ENCODE measurements around the gene DUSP8.

The DUSP8 gene

DNA sequence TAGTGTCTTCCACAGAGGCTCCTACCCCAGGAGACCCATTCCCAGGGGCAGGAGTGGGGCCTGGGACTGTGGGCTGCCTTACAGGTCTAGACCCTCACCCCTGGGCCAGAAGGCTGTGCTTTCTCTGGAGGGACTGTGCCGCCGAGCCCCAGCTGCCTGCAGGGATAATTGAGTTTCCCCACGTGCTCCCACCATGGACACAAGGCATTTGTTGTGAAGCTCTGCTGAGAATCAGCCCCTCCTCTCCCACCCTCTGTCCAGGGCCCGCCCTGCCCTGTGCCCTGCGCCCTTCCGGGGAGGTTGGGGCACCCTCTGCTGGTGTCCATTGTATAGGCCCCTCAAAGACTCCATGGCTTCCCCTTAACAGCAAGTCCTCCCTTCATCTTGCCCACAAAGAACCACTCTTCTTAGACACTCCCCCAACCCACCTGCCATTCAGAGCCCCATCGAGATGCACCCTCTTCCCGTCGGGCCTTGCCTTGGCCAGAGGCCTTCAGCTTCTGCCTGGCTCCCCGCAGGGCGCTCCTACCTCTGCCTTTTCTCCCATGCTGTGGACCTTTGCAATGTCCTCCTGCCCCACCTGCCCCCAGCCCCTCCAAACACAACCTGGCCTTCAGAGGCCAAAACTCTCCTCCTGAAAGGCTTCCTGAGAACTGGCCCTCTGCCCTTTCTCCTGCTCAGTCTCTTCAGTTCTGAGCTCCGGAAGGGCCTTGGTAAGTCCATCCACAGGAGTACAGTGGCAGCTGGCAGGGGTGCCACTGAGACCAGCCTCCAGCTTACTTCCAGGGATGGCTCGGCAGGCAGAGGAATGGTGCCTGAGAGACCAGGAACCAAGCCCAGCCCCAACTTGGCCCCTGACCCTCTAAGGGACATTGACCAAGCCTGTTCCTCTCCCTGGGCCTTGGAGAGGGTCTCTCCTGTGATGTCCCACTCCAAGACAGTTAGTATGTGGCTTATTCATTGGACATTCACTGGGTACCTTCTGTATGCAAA, 22.4 kb downstream of the DUSP8 start:
- no peak for DNase-seq

DNA sequence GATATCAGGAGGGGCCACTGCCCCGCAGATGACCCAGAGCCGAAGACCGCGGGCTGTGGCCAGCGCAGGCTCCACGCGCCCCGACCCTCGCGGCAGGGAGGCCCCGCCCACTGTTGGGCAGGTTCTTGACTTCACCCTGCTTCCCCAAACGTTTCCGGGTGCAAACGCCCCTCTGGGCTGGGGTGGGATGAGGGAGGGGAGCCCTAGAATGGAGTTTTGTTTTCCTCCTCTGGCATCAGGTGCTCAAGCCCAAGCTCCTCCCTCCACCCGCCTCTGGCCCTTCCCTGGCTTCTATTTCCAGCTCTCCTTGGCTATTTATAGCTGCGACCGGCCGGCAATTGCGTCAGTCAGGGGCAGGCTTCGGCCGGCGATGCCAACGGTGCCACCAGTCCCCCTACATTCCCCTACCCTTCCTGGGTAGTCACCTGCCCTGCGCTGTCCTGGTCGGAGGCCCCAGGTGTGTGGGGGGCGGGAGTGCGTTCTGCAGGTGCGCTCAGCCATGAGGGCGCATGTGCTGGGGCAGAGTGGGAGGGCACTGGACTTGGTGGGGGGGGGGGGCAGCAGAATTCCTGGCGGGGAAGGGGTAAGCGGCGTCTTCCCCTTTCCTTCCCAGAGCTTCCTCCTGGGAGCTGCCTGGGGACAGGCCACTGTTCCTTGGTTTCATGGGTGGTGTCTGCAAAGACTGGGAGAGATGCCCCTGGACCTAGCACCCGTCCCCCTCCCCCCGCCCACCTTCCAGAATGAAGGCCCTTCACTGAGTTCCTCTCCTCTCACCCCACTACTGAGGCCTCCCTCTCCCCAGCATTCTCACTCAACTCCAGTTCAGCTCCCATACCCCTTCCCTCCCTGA, 23.6 kb downstream of the DUSP8 start:
- DNase-seq, result peak; percentile 9

DNA sequence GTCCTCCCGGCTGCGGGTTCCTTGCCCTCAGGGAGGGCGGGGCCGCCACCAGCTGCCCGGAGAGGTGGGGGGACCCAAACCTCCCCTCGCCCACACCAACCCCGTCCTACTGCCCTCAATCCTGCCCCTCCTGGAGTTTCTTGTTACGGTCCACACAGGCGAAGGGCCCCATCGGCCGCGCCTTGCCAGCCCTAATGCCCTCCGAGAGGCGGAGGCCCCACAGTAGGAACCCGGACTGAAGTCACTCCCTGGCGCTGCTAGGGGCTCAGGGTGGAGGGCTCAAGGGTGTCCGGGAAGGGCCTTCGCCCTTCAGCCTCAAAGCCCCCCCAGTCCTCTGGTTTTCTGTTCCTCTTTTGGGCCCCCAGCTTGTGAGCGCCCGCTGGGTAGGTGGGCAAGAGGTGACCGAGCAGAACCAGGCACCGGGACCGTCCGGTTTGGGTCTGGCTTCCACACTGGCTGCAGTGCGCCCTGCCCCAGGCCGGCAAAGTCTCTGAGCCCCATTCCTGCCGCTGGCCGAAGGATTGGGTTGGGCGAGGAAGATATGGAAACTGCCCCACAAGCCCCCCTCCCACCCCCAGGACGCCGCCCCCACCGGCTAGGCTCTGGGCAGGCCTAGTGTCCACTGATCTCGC, 24.5 kb downstream of the DUSP8 start:
- DNase-seq, result no peak

DNA sequence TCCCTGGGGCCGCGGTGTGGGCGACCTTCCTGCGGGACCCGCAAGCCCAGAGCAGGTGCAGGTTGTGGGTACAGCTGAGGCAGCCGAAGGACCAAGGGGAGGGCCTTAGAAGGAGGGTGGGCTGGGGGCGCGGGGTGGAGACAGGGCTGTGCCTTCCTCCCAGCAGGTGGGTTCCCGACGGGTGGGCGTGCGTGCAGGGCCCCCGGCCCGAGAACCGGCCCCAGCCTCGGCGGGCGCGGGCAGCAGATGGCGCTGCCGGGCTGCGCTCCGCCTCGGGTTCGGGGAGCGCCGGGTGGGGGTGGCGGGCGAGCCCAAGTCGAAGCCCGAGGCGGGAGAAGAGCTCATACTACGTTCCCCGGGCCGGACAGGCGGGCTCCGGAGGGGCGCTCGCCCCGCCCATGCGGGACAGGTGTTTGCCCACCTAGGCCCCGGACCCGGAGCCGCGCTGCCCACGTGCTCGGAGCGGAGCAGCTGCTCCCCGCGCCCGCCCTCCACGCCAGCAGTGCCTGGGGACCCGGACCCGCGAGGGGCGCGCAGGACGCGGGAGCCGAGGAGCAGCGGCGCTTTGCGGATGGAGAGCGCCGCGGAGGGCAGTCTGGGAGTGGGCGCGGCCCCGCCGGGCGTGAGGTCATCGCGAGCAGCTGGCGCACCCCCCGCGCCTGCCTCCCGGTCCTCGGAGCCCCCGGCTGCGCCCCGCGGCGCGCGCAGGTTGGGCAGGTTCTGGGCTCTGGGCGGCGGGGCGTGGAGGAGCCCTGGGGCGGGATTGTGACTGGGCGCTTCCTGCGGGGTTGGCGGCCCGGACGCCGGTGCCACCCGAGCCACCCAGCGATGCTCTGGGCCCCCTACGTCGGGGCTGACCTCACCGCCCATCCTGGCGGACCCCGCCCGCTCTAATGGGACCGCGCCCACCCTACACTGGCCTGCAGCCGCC, 25.3 kb downstream of the DUSP8 start:
- peak; percentile 27 for DNase-seq

DNA sequence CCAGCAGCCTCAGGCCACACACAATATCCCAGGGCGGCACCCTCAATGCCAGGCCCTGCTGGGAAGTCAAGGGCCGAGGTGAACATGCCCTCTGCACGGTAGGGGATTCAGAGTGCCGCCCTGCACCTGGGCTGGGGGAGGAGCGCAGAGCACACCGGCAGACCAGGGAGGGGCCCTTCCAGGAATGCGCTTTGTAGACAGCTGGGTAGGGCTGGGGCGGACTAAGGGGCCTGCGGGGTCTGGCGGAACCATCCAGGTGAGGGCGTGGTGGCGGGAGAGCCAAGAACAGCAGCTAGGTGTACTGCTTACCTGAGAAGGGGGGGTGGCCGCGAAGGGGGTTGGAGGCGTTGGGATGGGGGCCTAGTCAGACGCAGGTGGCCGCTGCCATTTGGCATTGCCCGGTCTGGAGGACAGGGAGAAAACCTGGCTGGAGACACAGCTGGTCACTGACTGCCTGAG, 26.0 kb downstream of the DUSP8 start:
- DNase-seq, result no peak

DNA sequence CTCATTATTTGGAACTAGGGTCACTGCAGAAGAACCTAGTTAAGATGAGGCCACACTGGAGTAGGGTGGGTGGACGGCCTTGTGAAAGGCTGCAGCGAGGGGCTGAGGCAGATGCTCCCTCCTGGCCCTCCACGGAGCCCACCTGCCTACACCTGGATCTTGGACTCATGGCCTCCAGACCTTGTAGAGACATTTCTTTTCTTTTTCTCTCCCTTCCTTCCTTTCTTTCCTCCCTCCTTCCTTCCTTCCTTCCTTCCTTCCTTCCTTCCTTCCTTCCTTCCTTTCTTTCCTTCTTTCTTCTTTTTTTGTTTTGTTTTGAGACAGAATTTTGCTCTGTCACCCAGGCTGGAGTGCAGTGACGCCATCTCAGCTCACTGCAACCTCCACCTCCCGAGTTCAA, 26.6 kb downstream of the DUSP8 start:
- DNase-seq, result no peak

DNA sequence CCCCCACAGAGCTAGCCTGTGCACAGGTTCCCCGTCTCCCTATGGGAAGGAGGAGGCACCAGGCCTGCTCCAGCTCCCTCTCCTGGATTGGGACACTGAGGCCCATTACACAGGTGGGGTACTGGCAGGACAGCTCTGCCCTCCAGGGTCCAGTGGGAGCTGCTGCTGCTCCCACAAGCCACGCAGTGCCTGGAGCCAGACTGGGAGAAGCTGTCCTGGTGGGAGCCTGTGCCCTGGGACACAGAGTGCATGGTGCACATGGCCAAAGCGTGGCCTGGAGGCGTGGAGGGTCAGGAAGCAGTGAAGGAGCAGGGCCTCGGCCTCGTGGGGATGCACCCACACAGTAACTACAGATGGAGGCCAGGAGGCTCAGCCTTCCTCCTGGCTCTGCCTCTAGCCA, 27.5 kb downstream of the DUSP8 start:
- no peak for DNase-seq

DNA sequence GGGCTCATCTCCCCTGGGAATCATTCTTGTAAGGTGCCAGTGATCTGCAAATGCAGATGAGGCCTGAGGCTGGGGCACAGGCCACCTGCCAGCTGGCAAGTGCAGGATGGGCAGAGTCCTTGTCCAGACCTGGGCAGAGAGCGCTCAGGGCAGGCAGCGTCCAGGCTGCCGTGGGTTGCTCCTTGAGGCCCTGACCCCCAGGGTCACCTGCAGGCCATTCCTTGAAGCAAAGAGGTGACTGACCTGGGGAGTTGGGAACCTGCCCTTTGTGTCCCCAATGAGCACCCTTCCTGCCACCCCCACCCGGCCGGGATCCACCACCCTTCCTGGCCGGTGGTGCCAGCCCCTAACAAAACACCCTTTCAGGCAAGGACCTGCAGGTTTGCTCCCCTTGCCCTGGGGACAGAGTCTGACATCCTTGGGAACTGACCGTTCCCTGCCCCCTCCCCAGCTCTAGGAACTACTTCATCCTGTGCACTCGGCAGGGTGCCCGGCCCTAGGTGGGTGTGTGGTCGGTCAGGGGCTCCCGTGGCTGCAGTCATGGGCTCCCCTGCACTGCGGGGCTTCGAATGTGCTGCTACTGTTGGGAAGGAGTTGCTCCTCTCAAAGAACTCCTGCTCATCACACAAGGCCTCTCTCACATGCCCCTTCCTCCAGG, 28.3 kb downstream of the DUSP8 start:
- DNase-seq, result no peak

DNA sequence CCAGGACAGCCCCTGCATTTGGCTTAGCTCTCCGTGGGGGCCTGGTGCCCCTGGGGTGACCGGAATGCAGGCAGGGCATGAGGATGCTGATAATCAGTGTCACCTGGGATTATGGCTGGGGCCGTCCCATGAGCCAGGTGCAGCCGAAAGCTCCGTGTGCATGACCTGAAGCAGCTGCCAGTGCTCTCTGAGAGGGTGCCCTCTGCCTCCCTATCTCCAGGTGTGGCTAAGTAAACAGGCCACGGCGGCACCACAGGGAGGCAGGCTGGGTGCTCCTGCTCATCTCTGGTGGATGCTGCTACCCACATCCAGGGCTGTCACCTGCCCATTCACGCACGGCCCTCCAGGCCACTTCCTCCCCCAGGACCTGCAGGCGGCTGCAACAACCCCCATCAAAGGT, 29.8 kb downstream of the DUSP8 start:
- DNase-seq, result no peak

DNA sequence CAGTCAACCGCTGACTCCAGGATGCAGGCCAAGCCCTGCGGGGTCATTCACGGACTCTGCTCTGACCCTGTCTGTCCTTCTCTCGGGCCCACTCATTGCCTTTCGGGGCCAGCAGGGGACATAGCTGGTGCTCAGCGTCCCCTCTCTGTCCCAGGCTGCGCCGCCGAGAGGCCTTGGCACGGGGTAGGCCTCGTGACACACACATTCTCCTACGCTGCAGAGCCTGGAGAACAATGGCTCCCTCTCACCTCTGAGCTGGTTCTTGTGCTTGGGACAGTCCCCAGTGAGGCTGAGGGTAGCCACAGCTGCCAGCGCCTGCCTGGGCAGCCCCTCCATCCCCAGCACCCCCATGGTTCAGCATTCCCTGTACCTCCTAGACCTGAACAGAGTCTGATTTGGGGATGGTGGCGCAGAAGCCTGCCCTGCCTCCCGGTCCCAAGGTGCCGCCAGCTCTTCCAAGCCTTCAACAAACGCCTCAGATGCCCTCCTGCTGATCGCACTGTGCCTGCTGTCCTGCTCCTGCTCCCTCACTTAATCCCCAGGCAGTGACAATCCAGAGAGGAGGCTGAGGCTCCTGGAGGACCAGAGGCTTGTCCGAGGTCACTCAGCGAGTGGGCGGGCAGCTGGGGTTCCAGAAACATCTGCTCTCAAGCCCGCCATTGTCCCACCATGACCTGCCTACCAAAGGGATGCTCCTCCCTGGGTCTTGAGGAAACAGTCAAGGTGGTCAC, 30.4 kb downstream of the DUSP8 start:
- DNase-seq, result no peak

DNA sequence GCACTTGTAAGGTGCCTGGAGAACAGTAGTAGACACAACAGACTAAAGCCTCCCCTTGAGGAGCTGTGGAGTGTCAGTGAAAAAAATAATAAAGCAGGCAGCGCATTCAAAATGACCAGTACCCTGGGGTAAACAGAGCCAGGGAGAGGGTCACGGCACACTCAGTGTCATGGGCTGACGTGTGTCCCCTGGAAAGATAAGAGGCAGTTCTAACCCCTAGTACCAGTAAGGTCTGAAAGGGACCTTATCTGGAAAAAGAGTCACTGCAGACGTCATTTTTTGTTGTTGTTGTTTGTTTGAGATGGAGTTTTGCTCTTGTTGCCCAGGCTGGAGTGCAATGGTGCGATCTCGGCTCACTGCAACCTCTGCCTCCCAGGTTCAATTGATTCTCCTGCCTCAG, 32.0 kb downstream of the DUSP8 start:
- DNase-seq, result no peak

DNA sequence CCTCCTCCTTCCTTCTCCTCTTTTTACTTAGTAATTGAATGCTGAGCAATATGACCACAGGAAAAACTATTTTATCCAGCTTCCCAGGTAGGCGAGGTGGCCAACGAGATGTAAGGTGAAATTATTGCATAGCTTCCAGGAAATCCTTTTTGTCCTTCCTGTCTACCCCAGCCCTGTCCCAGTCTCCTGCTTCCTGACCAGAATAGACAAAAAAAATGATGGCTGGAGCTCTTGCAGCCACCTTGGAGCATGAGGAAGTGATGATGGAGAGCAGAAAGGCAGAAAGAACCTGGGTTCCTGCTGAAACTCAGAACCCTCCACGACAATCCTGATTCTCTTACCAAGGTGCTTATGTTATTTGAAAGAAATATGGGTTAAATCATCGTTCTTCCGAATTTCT, 33.9 kb downstream of the DUSP8 start:
- DNase-seq, result no peak

DNA sequence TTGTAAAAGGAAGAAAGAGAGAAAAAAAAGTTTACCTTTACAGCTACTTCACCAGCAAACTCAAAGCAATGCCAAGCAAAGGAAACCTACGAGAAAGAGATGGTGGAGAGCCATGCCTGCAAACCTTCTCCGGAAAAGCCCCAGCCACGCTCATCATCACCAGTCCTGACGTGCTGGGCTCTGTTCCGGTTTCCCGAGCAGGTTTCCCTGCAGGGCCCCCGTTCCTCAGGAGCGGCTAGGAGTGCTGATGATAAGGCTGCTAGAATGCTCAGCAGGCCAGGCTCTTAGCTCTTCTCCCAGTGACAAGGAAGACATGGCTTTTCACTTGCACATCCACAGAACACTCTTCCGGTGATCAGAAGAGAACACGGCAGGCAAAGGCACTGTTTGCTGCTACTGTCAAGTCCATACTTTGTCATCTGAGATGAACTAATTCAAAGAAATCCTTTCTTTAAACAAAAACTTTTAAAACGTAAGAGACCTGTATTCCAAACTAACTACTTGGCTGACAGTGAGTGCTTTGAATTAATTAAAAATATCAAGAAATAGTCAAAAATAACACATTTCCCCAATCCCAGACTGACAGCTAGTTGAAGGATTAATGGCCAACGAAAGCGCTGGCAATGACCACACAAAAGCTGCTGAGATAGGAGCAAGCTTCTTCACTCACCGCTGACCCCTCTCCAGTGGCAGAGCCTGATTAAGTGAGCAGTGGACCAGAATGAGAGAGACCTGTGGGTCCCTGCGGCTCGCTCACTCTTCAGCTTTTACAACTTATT, 35.8 kb downstream of the DUSP8 start:
- no peak for DNase-seq

DNA sequence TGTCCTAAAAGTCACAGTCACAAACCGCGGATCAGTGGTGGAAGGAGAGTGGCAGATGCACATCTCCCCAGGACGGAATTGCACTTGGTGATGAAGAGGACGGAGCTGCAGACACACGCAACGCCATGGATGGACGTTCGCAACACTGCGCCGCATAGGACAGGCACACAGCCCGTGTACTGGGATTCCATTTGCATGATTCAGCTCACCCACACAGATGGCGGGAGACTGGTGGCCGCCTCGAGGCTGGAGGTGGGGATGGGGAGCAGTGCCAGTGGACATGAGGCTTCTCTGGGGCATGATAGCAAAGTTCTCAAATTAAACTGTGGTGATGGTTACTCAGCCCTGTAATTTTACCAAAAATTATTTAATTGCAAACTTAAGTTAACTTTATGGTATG, 37.4 kb downstream of the DUSP8 start:
- DNase-seq, result no peak

DNA sequence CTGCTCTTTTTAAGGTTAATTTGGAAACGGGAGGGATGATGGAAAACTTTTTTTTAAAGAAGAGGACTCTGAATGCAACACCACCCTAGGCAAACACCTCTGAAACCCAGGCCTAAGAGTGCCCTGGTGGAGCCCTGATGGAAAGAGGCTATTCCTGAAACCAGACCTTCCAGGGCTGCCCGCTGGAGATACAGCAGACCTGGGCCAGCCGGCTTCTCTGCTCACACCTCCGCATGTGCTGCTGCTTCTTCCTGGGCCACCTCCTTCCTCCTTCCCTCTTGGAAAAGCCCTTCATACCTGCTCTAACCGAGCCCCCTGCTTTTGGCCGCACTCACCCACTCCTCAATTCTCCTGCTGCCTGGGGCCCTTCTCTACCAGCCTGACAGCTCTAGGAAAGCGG, 37.9 kb downstream of the DUSP8 start:
- no peak for DNase-seq

DNA sequence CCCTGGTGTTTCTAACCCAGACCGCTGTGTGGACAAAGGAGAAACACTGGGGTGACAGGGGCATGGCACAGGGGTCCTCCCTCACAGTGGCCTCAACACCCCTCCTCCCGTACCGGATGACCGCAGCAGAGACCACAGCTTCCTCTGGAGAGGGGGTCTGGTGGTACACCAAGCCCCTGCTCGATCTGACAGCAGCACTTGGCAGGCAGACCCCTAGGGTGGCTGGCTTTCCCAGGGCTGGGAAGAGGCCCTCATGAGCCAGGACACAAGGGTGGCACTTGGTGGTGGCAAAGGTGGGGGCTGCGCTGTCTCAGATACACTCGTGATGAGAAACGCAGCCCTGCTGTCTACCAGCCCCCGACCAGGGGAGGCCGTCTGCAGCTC, 38.7 kb downstream of the DUSP8 start:
- DNase-seq, result no peak

DNA sequence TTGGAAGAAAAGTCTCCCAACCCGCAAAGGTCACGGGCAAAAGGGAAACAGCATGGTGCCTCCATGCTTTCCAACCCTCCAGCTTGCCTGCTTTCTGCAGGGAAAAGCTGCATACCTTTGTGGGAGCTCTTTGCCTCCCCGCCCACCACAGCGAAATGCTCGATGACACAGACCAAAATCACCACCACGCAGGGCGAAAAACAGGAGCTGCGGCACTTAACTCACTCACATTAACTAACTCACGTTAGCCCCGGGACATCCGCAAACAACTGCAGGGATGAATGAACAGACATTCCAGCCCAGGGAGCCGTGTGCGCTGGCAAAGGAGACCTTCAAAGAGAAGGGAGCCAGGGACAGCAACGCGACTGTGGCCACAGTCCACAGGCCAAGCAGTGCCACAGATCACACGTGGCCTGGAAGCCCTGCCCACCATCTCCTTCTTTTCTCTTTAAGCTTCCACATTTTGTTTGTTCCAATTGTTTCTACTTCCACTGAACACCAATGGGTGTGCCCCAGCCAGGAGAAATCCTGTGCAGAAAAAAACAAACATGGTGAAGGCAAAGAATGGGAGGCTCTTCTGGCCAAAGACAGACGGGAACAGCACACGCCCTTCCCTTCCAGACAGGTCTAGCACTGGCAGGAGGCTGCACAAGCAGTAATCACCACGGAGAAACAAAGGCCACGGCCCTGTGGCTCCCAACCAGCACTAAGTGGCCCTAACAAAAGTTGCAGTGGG, 39.3 kb downstream of the DUSP8 start:
- peak; percentile 53 for DNase-seq

DNA sequence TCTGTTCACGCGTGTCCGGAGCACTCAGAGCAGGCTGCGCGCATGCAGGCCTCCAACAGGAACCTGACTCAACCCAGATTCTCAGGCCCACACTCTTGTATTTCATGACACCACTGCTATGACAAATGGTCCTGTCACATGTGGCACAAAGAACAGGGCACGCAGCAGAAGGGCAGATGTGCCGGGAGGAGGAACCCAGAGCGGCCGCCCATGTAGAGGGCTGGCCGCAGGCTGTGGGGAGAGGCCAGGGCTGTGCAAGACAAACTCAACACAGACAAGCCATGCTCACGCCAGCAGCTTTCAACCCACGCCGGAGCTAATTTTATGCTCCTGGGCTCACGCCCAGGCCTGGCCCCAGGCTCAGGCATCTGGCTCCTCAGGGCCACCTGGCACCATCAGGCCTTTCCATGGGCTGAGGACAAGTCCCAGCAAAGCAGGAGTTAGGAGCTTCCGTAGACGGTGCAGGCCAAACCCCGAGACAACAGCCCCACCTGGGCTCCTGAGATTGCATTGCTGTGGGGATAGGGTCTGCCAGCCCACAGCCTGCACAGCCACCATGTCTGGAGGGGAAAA, 40.0 kb downstream of the DUSP8 start:
- DNase-seq, result no peak

DNA sequence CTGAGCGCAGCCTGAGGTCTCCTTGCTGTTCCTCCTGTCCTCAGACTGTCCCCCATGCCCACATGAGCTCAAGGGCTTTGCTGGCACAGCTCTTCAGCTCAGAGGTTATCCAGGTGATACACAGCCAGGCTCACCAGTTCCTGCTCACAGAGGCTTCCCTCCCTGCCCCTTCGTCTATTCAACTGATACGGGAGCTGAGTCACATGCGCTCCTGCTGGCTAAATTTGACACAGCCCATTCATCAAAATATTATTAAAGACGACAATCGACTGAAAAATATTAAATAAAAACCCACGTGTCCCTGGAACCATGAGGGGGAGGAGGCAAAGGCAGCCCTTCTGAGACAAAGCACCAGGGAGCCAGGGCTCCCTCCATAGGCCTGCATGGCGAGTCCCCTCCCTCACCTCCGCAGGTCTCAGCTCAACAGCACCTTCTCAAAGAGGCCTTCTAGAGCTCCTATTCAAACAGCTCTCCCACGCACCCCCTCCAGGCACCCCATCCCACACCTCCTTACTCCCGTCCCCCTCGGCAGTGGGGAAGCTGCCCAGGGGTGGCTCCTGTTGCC, 40.5 kb downstream of the DUSP8 start:
- no peak for DNase-seq
